Fibroblast of skin of right quadriceps (primary cell): ENCODE results near the gene TMC3.

Experiments
- DNase-seq: peaks from one replicate; pipeline ENCODE4 v3.0.0-alpha.2; 2013

The TMC3 gene

DNA sequence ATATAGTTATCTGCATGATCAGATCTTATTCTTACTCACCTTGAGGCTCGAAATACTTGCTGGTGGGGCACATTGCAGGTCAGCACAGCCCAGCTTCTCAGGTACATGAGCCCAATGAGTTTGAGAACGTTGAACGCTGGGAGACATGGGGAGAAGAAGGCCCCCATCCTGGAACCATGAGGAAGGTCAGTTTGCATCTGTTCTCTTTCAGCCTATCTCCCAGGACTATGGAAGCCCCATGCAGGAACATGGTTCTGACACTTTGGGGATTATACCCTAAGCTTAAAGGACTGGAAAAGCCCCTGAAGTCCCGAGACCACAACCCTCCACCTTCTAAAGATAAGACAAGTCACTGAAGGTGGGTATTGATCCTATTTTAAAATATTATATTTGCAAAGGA lies 32.7 kb downstream of the TMC3 start:
- no peak for DNase-seq

- no peak for DNase-seq
Observed at GRCh38 chr15:81339851-81340250, 34.2 kb downstream of the TMC3 start.

DNA sequence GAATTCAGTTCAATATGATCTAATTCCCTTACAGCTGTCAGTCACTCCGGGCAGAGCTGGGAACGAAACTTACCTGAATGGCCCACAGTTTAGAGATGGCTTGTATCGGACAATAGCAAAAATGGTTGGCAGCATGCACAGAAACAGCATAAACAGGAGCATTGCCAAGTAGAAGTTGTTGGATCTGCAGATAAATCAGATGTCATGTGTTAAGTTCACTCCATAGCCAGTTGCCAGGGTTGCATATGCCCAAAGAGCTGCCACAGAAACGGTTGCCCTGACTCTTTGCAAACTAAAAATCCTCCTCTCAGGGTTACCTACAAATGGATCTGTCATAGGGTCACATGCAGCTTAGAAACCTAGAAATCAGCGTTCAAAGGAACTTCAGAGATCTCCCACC lies 34.7 kb downstream of the TMC3 start:
- no peak for DNase-seq

GRCh38 chr15:81338170-81339007 lies 35.6 kb downstream of the TMC3 start:
- DNase-seq, result peak; percentile 97

DNA sequence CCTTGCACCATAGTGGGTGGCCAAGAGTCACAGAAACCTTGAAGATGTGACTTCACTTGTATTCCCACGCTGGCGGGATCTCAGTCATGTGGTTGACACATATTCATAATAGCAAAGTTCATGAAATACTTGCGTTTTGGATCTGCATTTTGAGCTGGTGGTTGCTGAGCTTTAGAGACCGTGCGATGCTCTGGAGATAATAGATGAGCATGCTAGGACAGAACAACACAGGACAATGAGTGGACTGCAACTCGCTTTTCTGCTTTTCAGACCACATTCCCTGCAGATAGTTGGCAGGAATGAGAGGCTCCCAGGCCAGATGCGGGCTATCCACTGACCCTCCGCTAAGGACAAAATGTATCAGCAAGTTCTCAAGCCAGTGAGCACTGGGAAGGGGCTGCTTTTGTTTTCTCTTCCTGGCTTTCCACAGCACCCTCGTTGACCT lies 36.3 kb downstream of the TMC3 start:
- DNase-seq, result no peak

DNA sequence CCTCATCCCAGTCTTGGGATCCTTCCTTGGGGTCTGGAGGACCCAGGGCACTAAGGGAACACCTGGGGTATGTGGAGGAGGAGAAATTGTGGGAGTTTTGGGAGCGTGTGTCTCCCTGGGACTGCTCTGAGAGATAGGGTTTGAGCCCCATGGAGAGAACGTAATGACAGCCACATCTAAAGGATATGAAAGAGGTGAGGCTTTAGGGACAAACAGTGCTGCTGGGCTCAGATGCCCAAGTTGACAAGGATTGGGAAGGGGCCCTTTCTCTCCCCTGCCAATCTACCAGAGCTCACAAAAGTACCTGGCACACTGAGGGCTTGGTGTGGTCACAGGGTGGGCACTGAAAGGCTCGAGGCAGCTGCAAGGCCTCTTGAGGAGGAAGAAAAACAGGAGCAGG lies 36.8 kb downstream of the TMC3 start:
- no peak for DNase-seq

DNA sequence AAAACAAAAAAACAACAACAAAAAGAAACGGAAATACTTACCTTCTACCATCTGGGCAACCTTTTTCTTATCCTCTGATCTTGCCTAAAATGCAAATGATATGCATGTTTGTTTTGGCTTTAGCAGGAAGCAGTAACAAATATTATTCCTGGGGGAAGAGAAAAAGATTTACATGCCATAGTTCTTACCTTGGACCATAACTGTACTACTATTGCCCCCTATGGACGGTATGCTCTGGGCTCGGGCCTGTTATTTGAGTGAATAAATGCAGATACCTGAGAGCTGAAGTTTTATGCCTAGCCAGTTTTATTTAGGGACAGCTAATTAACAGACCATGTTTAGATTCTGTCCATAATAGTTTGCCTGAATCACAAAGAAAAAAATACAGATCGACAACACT lies 37.4 kb downstream of the TMC3 start:
- peak; percentile 41 for DNase-seq

DNA sequence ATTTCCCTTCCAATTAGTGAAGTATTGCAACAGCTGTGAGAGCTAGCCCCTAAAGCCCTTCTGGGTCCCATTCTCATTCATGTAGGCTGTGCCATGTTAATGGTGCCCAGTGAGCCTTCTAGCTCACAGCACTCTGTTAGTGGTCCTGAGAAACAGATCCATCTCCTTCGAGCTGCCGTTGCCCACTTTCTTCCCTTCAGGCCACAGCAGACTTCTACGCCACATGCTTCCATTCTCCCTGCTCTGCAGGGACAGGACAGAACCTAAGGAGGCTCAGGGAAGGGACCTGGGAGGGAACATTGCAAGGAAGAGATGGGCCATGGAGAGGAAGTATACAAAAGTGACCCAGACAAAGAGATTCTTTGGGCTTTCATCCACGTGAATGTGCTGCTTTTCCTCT lies 38.4 kb downstream of the TMC3 start:
- DNase-seq, result no peak

GRCh38 chr15:81334768-81335435 lies 39.1 kb downstream of the TMC3 start:
- DNase-seq, result no peak

DNA sequence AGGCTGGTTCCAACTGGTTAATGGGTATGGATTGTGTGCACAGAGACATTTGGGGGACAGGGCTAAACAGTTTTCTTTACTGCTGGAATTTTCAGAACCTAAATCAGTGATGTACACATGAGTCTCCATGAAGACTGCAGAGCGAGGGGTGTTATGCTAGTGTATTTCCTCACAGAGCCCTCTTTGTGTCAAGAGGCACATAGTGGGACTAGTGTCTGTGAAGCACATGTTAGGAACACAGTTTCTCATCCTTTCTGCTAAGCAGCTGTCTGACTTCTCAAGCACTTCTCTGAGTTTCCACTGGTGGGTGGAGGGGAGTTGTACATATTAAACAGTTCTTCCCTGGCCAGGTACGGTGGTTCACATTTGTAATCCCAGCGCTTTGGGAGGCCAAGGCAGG lies 40.6 kb downstream of the TMC3 start:
- no peak for DNase-seq

GRCh38 chr15:81332326-81332725 lies 41.7 kb downstream of the TMC3 start:
- DNase-seq, result no peak

GRCh38 chr15:81331600-81331999 lies 42.4 kb downstream of the TMC3 start:
- no peak for DNase-seq

- DNase-seq, result peak; percentile 20
Observed at GRCh38 chr15:81331141-81331540, 42.9 kb downstream of the TMC3 start.

- no peak for DNase-seq
Observed at GRCh38 chr15:81330366-81331090, 43.5 kb downstream of the TMC3 start.

GRCh38 chr15:81329446-81329845 lies 44.6 kb downstream of the TMC3 start:
- DNase-seq, result no peak

DNA sequence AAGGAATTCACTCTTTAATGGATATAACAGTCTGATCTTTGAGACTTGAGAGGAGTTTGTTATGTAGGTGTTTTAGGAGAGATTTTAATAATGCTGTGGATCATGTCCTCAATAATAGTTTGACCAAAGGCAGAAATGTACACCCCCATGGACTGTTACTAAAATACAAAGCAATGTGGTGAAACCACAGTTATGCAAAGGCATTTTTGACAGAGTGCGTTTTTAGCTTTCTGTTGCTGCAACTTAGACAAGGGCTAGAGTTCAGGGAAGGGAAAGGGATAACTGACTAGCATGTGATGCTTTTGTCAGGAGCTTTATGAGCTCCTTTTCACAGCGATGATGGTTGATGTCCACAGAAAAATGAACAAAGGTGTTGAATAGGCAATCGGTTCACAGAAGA lies 46.5 kb downstream of the TMC3 start:
- peak; percentile 91 for DNase-seq

DNA sequence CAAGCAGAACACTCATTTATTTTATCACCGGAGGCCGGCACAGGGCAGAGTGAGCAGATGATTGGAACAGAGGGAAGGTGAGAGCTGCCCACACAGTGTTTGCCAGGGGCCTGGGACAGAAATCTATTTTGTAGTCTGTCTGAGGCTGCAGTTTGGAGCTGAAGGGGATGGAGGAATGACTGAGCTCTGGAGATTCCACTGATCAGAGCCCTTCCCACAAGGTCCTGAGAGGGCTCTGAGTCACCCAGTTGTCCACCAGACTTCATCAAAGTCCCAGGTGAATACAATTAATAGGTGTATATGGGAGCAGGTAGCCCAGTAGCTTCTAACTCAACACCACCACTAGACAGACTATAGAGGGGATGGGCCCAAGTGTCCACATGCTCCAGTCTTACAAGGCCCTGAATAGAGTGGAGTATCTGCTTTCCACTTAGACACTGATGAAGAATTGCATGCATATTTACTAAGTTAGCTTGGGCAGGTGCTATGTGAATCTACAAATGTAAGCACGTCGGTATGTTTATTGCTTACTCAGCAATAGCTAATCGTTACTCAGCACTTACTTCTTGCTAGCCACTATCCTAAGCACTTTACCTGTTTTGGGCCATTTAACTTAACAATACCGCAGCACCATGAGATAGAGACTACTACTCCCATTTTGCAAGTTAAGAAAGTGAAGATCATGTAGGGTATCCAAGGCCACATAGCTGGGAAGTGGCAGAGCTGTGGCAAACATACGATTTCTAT lies 47.4 kb downstream of the TMC3 start:
- DNase-seq, result no peak

GRCh38 chr15:81323944-81324881 lies 49.8 kb downstream of the TMC3 start, which contains the start of gene STARD5:
STARD5 (minus strand) TSS chr15:81324141; CDS start chr15:81324099, 42 bp downstream.
- DNase-seq, result peak; percentile 96

GRCh38 chr15:81323559-81323943 lies 50.5 kb downstream of the TMC3 start:
- no peak for DNase-seq

GRCh38 chr15:81322676-81323253 lies 51.2 kb downstream of the TMC3 start:
- no peak for DNase-seq

GRCh38 chr15:81321667-81322066 lies 52.3 kb downstream of the TMC3 start:
- no peak for DNase-seq
